ENCODE measurements around the gene DIS3L2. TPM values are rescaled to one million over a fixed set of nuclear protein-coding genes. Genes with fewer than 3 reads are reported as not detected.

Gene DIS3L2
- total RNA-seq, 1 donor, result 30.7 TPM

GRCh38 chr2:232349546-232349945 lies 388.0 kb downstream of the DIS3L2 start:
- DNase-seq (ENCODE audit: low read depth), result no peak
- TF ChIP-seq, protein P1, sequence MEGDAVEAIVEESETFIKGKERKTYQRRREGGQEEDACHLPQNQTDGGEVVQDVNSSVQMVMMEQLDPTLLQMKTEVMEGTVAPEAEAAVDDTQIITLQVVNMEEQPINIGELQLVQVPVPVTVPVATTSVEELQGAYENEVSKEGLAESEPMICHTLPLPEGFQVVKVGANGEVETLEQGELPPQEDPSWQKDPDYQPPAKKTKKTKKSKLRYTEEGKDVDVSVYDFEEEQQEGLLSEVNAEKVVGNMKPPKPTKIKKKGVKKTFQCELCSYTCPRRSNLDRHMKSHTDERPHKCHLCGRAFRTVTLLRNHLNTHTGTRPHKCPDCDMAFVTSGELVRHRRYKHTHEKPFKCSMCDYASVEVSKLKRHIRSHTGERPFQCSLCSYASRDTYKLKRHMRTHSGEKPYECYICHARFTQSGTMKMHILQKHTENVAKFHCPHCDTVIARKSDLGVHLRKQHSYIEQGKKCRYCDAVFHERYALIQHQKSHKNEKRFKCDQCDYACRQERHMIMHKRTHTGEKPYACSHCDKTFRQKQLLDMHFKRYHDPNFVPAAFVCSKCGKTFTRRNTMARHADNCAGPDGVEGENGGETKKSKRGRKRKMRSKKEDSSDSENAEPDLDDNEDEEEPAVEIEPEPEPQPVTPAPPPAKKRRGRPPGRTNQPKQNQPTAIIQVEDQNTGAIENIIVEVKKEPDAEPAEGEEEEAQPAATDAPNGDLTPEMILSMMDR (IDR thresholded peaks at IDR 0.05; ENCODE audit: insufficient read depth, low read depth, low read length), result no peak
- no peak overlapping the region for H3K4me3 ChIP-seq (ENCODE audit: low read depth, low read length)

- no peak overlapping the region for H3K4me3 ChIP-seq (ENCODE audit: low read depth, low read length)
- no peak for DNase-seq (ENCODE audit: low read depth)
- TF ChIP-seq, protein P1 (IDR thresholded peaks at IDR 0.05; ENCODE audit: insufficient read depth, low read depth, low read length), result no peak
These were observed 388.6 kb downstream of the DIS3L2 start for GRCh38 chr2:232349946-232350635.

DNA sequence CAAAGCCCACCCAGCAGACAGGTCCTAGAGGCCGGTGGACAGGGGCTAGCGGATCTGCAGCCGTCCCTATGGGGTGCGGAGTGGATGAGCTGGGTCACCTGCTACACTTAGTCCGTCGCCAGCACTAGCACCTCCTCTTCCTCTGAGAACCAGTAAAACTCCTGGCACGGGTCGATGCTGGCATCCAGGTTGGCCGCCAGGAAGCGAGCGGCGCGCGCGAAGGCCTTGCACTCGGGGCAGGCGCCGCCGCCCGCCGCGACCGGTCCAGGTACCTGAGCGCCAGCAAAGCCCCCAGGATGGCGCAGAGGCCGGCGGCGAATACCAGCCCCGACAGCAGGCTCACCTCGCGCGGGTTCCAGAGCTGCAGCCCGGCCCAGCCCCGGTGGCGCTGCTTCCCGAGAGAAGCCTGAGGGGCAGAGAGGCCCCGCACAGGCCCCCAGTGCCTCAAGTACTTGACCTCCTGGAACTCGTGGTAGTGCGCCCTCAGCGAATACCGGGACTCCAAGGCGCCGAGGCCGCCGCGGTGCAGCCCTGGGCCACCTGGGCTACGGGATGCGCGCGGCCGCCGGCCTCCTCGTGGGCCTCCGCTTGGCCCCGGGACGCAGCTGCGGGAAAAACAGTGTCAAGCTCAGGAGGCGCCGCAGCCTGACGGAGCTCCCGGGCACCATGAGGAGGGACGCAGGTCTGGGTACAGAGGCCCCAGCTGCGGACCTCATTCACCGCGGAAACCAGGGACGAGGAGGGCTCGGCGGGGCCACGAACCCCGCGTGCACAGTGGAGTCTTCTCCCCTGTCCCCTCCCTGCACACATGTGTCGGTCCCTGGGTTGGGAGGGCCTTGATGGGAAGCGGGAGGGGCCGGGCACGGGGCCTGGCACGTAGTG lies 389.5 kb downstream of the DIS3L2 start:
- DNase-seq (ENCODE audit: low read depth), result no peak
- TF ChIP-seq, protein P1 (IDR thresholded peaks at IDR 0.05; ENCODE audit: insufficient read depth, low read depth, low read length), result no peak
- no peak overlapping the region for H3K4me3 ChIP-seq (ENCODE audit: low read depth, low read length)

GRCh38 chr2:232351686-232352510 lies 390.4 kb downstream of the DIS3L2 start:
- H3K4me3 ChIP-seq (ENCODE audit: low read depth, low read length), result no peak overlapping the region
- TF ChIP-seq, protein P1 (IDR thresholded peaks at IDR 0.05; ENCODE audit: insufficient read depth, low read depth, low read length), result no peak
- no peak for DNase-seq (ENCODE audit: low read depth)

GRCh38 chr2:232352511-232353091 lies 391.1 kb downstream of the DIS3L2 start:
- no peak for DNase-seq (ENCODE audit: low read depth)
- H3K4me3 ChIP-seq (ENCODE audit: low read depth, low read length), result no peak overlapping the region
- TF ChIP-seq, protein P1 (IDR thresholded peaks at IDR 0.05; ENCODE audit: insufficient read depth, low read depth, low read length), result no peak

DNA sequence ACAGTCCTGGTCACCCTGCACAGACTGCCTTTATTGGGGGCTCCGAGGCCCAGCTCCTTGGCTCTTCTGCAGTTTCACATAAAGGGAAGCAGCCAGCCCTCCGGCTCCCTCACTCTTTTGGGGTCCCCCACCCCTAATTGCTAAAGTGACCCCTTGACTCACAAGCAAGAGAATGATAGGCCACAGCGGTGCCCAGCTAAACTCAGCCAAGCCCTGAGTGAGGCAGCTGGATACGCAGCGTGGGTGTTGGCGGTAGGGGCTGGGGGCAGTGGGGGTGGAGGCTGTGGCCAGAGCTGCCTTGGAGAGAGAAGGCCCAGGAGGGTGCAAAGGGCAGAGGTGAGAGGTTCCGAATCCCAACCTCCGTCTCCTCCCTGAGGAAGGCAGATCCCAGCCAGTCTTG lies 391.6 kb downstream of the DIS3L2 start:
- TF ChIP-seq, protein P1 (IDR thresholded peaks at IDR 0.05; ENCODE audit: insufficient read depth, low read depth, low read length), result no peak
- no peak overlapping the region for H3K4me3 ChIP-seq (ENCODE audit: low read depth, low read length)
- DNase-seq (ENCODE audit: low read depth), result no peak

All from fibroblast of villous mesenchyme (primary cell).